ENCODE measurements around the gene NUCB2. TPM values are rescaled to one million over a fixed set of nuclear protein-coding genes. Genes with fewer than 3 reads are reported as not detected.

NUCB2 gene
- total and polyA plus RNA-seq, 10 of the 15 experiments (the other 5 are each of a cell fraction or from before 2014, with no cell fraction given) = 16.0 to 74.1 (median 52.1) TPM

GRCh38 chr11:17378655-17379054 lies 102.1 kb downstream of the NUCB2 start:
- SMC1A ChIA-PET (ENCODE audit: uncharacterized antibody, unreplicated experiment) = interaction anchor here (1.7 kb wide), 1 partner anchor 53 kb away, joined by 3 read pairs; no protein-coding TSS in a partner anchor
- no peaks in the 10 kb centered on the region; the same call in 1 of the 2 replicates for H4K20me1 ChIP-seq (ENCODE audit: control insufficient read depth, insufficient read depth)
- CTCF ChIA-PET = interaction anchor here (1.1 to 1.2 kb wide), 2 partner anchors 126 to 147 kb away, joined by 3 to 4 read pairs; no protein-coding TSS in a partner anchor
- H3K9me3 ChIP-seq (replicated peaks; ENCODE audit: control insufficient read depth, insufficient read depth, low read length) = peaks cover 4% of the 10 kb centered on the region; the same call in 2 of the 3 replicates
- peaks cover 0 to 2% of the 10 kb centered on the region in 2 experiments; a peak in 1 of 4 replicates for H3K27me3 ChIP-seq (replicated peaks in 1 of 2; ENCODE audit: control insufficient read depth in 2 of 2, insufficient read depth in 2 of 2, low read length in 1 of 2)
- ATAC-seq = no peak
- TF ChIP-seq, protein P1, sequence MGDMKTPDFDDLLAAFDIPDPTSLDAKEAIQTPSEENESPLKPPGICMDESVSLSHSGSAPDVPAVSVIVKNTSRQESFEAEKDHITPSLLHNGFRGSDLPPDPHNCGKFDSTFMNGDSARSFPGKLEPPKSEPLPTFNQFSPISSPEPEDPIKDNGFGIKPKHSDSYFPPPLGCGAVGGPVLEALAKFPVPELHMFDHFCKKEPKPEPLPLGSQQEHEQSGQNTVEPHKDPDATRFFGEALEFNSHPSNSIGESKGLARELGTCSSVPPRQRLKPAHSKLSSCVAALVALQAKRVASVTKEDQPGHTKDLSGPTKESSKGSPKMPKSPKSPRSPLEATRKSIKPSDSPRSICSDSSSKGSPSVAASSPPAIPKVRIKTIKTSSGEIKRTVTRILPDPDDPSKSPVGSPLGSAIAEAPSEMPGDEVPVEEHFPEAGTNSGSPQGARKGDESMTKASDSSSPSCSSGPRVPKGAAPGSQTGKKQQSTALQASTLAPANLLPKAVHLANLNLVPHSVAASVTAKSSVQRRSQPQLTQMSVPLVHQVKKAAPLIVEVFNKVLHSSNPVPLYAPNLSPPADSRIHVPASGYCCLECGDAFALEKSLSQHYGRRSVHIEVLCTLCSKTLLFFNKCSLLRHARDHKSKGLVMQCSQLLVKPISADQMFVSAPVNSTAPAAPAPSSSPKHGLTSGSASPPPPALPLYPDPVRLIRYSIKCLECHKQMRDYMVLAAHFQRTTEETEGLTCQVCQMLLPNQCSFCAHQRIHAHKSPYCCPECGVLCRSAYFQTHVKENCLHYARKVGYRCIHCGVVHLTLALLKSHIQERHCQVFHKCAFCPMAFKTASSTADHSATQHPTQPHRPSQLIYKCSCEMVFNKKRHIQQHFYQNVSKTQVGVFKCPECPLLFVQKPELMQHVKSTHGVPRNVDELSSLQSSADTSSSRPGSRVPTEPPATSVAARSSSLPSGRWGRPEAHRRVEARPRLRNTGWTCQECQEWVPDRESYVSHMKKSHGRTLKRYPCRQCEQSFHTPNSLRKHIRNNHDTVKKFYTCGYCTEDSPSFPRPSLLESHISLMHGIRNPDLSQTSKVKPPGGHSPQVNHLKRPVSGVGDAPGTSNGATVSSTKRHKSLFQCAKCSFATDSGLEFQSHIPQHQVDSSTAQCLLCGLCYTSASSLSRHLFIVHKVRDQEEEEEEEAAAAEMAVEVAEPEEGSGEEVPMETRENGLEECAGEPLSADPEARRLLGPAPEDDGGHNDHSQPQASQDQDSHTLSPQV (IDR thresholded peaks at IDR 0.05) = no peak
- TF ChIP-seq, protein P2, sequence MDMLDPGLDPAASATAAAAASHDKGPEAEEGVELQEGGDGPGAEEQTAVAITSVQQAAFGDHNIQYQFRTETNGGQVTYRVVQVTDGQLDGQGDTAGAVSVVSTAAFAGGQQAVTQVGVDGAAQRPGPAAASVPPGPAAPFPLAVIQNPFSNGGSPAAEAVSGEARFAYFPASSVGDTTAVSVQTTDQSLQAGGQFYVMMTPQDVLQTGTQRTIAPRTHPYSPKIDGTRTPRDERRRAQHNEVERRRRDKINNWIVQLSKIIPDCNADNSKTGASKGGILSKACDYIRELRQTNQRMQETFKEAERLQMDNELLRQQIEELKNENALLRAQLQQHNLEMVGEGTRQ (IDR thresholded peaks at IDR 0.05; ENCODE audit: borderline replicate concordance, low read depth, low read length) = no peak
- TF ChIP-seq TARDBP (IDR thresholded peaks at IDR 0.05; ENCODE audit: borderline replicate concordance) (no peak), ESRRA (IDR thresholded peaks at IDR 0.05; ENCODE audit: low read length) (no peak), CREB1 (IDR thresholded peaks at IDR 0.05; ENCODE audit: low read depth) (no peak), SMC3 (IDR thresholded peaks at IDR 0.05; ENCODE audit: borderline replicate concordance, low read length) (no peak), MTA2 (IDR thresholded peaks at IDR 0.05; ENCODE audit: low read depth) (no peak), EZH2 (IDR thresholded peaks at IDR 0.05; ENCODE audit: borderline replicate concordance, control insufficient read depth, low read depth, low read length) (no peak), ZNF622 (IDR thresholded peaks at IDR 0.05) (no peak), PBX3 (IDR thresholded peaks at IDR 0.05; ENCODE audit: insufficient replicate concordance, low read depth, low read length) (no peak), CBFB (IDR thresholded peaks at IDR 0.05; ENCODE audit: low read depth) (no peak), NR2C1 (IDR thresholded peaks at IDR 0.05) (no peak)
- TF ChIP-seq, protein P3, sequence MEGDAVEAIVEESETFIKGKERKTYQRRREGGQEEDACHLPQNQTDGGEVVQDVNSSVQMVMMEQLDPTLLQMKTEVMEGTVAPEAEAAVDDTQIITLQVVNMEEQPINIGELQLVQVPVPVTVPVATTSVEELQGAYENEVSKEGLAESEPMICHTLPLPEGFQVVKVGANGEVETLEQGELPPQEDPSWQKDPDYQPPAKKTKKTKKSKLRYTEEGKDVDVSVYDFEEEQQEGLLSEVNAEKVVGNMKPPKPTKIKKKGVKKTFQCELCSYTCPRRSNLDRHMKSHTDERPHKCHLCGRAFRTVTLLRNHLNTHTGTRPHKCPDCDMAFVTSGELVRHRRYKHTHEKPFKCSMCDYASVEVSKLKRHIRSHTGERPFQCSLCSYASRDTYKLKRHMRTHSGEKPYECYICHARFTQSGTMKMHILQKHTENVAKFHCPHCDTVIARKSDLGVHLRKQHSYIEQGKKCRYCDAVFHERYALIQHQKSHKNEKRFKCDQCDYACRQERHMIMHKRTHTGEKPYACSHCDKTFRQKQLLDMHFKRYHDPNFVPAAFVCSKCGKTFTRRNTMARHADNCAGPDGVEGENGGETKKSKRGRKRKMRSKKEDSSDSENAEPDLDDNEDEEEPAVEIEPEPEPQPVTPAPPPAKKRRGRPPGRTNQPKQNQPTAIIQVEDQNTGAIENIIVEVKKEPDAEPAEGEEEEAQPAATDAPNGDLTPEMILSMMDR (IDR thresholded peaks at IDR 0.05 in 2 of 3, conservative IDR thresholded peaks at IDR 0.05 in 1 of 3; ENCODE audit: control insufficient read depth in 2 of 3, extremely low read depth in 1 of 3, insufficient read depth in 1 of 3, low read depth in 3 of 3, low read length in 3 of 3) = no peak
- TF ChIP-seq, protein P4, sequence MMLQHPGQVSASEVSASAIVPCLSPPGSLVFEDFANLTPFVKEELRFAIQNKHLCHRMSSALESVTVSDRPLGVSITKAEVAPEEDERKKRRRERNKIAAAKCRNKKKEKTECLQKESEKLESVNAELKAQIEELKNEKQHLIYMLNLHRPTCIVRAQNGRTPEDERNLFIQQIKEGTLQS (IDR thresholded peaks at IDR 0.05; ENCODE audit: borderline replicate concordance, extremely low read depth, low read depth, low read length) = no peak
- no peak overlapping the region for H3K27ac ChIP-seq (ENCODE audit: control insufficient read depth, insufficient read depth)
- H3K9ac ChIP-seq (ENCODE audit: control insufficient read depth, insufficient read depth, low read length) = no peak overlapping the region
- BruUV-seq (replicated peaks) = no TSS peak
- intact Hi-C loops (cut with micrococcal nuclease; ENCODE audit: unreplicated experiment) (no loop called here), in situ Hi-C loops (cut with MboI) (no loop called here)
- FAIRE-seq = no peak
- WGBS (ENCODE audit: insufficient coverage, insufficient replicate concordance, low lambda C conversion rate, missing lambda C conversion rate) = 94% methylated on average over 2 of the region's 2 CpGs
- no peaks in the 10 kb centered on the region for H3K79me2 ChIP-seq (ENCODE audit: control insufficient read depth, insufficient read depth, low read length)
- RAD21 ChIA-PET (ENCODE audit: unreplicated experiment) = no interaction called here
- DNase-seq (ENCODE audit: low read depth, low spot score) = no peak
- H3K4me3 ChIP-seq = no peak overlapping the region
- no peak overlapping the region for H2AFZ ChIP-seq (ENCODE audit: control insufficient read depth, low read depth, low read length)
- H3K36me3 ChIP-seq (ENCODE audit: control insufficient read depth in 2 of 2, insufficient read depth in 2 of 2, low read length in 1 of 2) = no peaks in the 10 kb centered on the region
- POLR2A ChIA-PET = no interaction called here
- H3K4me2 ChIP-seq (ENCODE audit: control insufficient read depth, insufficient read depth) = no peak overlapping the region
- no peaks in the 10 kb centered on the region for H3K4me1 ChIP-seq (ENCODE audit: control insufficient read depth, insufficient read depth, low read length)

All from GM12878 (cell line).